ENCODE results near the gene PSMB8. TPM values are rescaled to one million over a fixed set of nuclear protein-coding genes. Genes with fewer than 3 reads are reported as not detected.
A peak's percentile ranks its signal among the peaks of the same experiment; 100 is the strongest.

The PSMB8 gene
- total RNA-seq, 1 donor from 2014 or later: 86.4 TPM

GRCh38 chr6:32855467-32856174 is 11.8 kb upstream of the PSMB8 start:
- DNase-seq: no peak

GRCh38 chr6:32854376-32855178 is 10.7 kb upstream of the PSMB8 start:
- peak; percentile 51 for DNase-seq

GRCh38 chr6:32853541-32854375 is 9.9 kb upstream of the PSMB8 start, which contains the start of the genes PSMB9 and TAP1:
Gene PSMB9 (plus strand): TSS chr6:32854192. CDS start chr6:32854230, 38 bp downstream.
Gene TAP1 (minus strand): TSS chr6:32853704. CDS start chr6:32853636, 68 bp downstream.
- DNase-seq: peak; percentile 96

GRCh38 chr6:32852844-32853540 is 9.1 kb upstream of the PSMB8 start:
- DNase-seq: peak; percentile 57

- peak; percentile 31 for DNase-seq
These were observed 8.4 kb upstream of the PSMB8 start for GRCh38 chr6:32852018-32852843.

GRCh38 chr6:32851025-32851424 is 7.2 kb upstream of the PSMB8 start:
- DNase-seq: no peak

- no peak for DNase-seq
These were observed 5.3 kb upstream of the PSMB8 start for GRCh38 chr6:32849126-32849525.

GRCh38 chr6:32847795-32848194 is 3.9 kb upstream of the PSMB8 start:
- no peak for DNase-seq

GRCh38 chr6:32847004-32847403 is 3.2 kb upstream of the PSMB8 start:
- no peak for DNase-seq

GRCh38 chr6:32845384-32845884 is 1.6 kb upstream of the PSMB8 start:
- DNase-seq: no peak

GRCh38 chr6:32844839-32845383 is 1.1 kb upstream of the PSMB8 start:
- no peak for DNase-seq

GRCh38 chr6:32843331-32843978 is 392 bp downstream of the PSMB8 start:
- peak; percentile 16 for DNase-seq

- DNase-seq: no peak
These were observed 1.2 kb downstream of the PSMB8 start for GRCh38 chr6:32842690-32843089.

- DNase-seq: no peak
These were observed 1.7 kb downstream of the PSMB8 start for GRCh38 chr6:32842021-32842650.

- no peak for DNase-seq
These were observed 3.1 kb downstream of the PSMB8 start for GRCh38 chr6:32840604-32841246.

GRCh38 chr6:32839356-32839755 is 4.5 kb downstream of the PSMB8 start:
- no peak for DNase-seq

- DNase-seq: peak; percentile 96
These were observed 5.5 kb downstream of the PSMB8 start, which contains the start of gene TAP2 for GRCh38 chr6:32838114-32838958. Gene TAP2 (minus strand): TSS chr6:32838739. CDS start chr6:32838233, 506 bp downstream.

- DNase-seq: peak; percentile 17
These were observed 6.2 kb downstream of the PSMB8 start for GRCh38 chr6:32837651-32838113.
